ENCODE measurements around the gene DZIP1L.

- no peak for TF ChIP-seq CTCF (IDR thresholded peaks at IDR 0.05; ENCODE audit: insufficient read depth, low read depth, low read length)
- no peak for TF ChIP-seq EZH2 (IDR thresholded peaks at IDR 0.05; ENCODE audit: insufficient read depth, low read length)
Measured at GRCh38 chr3:138136201-138136600, 20.8 kb upstream of the DZIP1L start.
